ENCODE data around the gene BET1L.

- TF ChIP-seq CTCF (IDR thresholded peaks at IDR 0.05) (no peak), ZFX (IDR thresholded peaks at IDR 0.05; ENCODE audit: borderline replicate concordance) (no peak)
Measured at GRCh38 chr11:235180-235579, 28.0 kb upstream of the BET1L start.

Data from 22Rv1 (cell line).